ENCODE data around the gene NKAPL. TPM values are rescaled to one million over a fixed set of nuclear protein-coding genes. Genes with fewer than 3 reads are reported as not detected.

Gene NKAPL
- total and polyA plus RNA-seq, 10 of the 15 experiments (the other 5 are each of a cell fraction or from before 2014, with no cell fraction given), result 0.10 to 0.48 (median 0.19) TPM; not detected in 1

- POLR2A ChIA-PET, result interaction anchor here (0.6 to 2.1 kb wide), 4 partner anchors 9 to 695 kb away, joined by 3 to 8 read pairs (median 4); partner anchors contain the start of gene ZSCAN26
- Histone ChIP-seq H3K4me1 (ENCODE audit: control insufficient read depth, insufficient read depth, low read length) (peaks cover 3% of the 10 kb centered on the region; the same call in 1 of the 2 replicates), H3K79me2 (ENCODE audit: control insufficient read depth, insufficient read depth, low read length) (peaks cover 7% of the 10 kb centered on the region), H3K4me3 (no peak overlapping the region), H4K20me1 (ENCODE audit: control insufficient read depth, insufficient read depth) (no peaks in the 10 kb centered on the region), H3K27me3 (replicated peaks in 1 of 2; ENCODE audit: control insufficient read depth in 2 of 2, insufficient read depth in 2 of 2, low read length in 1 of 2) (no peaks in the 10 kb centered on the region), H3K9me3 (replicated peaks; ENCODE audit: control insufficient read depth, insufficient read depth, low read length) (no peaks in the 10 kb centered on the region; the same call in 2 of the 3 replicates), H3K4me2 (ENCODE audit: control insufficient read depth, insufficient read depth) (no peak overlapping the region), H3K9ac (ENCODE audit: control insufficient read depth, insufficient read depth, low read length) (no peak overlapping the region), H3K27ac (ENCODE audit: control insufficient read depth, insufficient read depth) (no peak overlapping the region), H3K36me3 (ENCODE audit: control insufficient read depth in 2 of 2, insufficient read depth in 2 of 2, low read length in 1 of 2) (no peaks in the 10 kb centered on the region), H2AFZ (ENCODE audit: control insufficient read depth, low read depth, low read length) (peak overlapping the region; percentile 42; the same call in 1 of the 2 replicates)
- ATAC-seq (no peak), FAIRE-seq (no peak), DNase-seq (ENCODE audit: low read depth, low spot score) (no peak)
- intact Hi-C loops (cut with micrococcal nuclease; ENCODE audit: unreplicated experiment), result no loop called here
- CTCF ChIA-PET, result interaction anchor here (0.6 to 1.6 kb wide), 5 partner anchors 9 to 1010 kb away, joined by 3 to 5 read pairs (median 3); no protein-coding TSS in a partner anchor
- SMC1A ChIA-PET (ENCODE audit: uncharacterized antibody, unreplicated experiment), result interaction anchor here (0.7 to 3.2 kb wide), 6 partner anchors 13 to 136 kb away, joined by 3 to 13 read pairs (median 3); partner anchors contain the start of genes ZKSCAN8 and ZSCAN26
- no TSS peak for BruUV-seq (replicated peaks)
- in situ Hi-C loops (cut with MboI), result no loop called here
- 4% methylated on average over 6 of the region's 6 CpGs for WGBS (ENCODE audit: insufficient coverage, insufficient replicate concordance, low lambda C conversion rate, missing lambda C conversion rate)
- RAD21 ChIA-PET (ENCODE audit: unreplicated experiment), result interaction anchor here (0.5 to 0.9 kb wide), 2 partner anchors 136 to 330 kb away, joined by 3 to 4 read pairs; a partner anchor contains a TSS
- TF ChIP-seq GATAD2B (conservative IDR thresholded peaks at IDR 0.05; ENCODE audit: low read depth) (no peak), RBBP5 (conservative IDR thresholded peaks at IDR 0.05) (no peak), DPF2 (IDR thresholded peaks at IDR 0.05) (no peak), ZNF24 (IDR thresholded peaks at IDR 0.05) (no peak), HDAC6 (IDR thresholded peaks at IDR 0.05; ENCODE audit: unreplicated experiment) (no peak), MAX (IDR thresholded peaks at IDR 0.05; ENCODE audit: low read depth, low read length) (no peak), IKZF2 (IDR thresholded peaks at IDR 0.05) (no peak), ZNF217 (IDR thresholded peaks at IDR 0.05) (no peak), POLR2A (IDR thresholded peaks at IDR 0.05; ENCODE audit: low read depth, low read length) (no peak), ZZZ3 (IDR thresholded peaks at IDR 0.05; ENCODE audit: control insufficient read depth, insufficient read length, low read depth) (no peak), BHLHE40 (IDR thresholded peaks at IDR 0.05; ENCODE audit: borderline replicate concordance in 1 of 2, low read depth in 2 of 2, low read length in 1 of 2) (no peak), HSF1 (IDR thresholded peaks at IDR 0.05; ENCODE audit: low read depth, low read length) (no peak), SUZ12 (IDR thresholded peaks at IDR 0.05; ENCODE audit: unreplicated experiment) (no peak), ZNF592 (IDR thresholded peaks at IDR 0.05) (no peak)
Observed at GRCh38 chr6:28220257-28221133, 38.6 kb upstream of the NKAPL start.
